ENCODE measurements around the gene STK11IP.

Gene STK11IP

GRCh38 chr2:219643788-219644398 lies 46.2 kb downstream of the STK11IP start:
- no CpG with 5 or more reads among the region's 14 CpGs for WGBS (ENCODE audit: extremely low coverage, insufficient coverage, insufficient read length)

DNA sequence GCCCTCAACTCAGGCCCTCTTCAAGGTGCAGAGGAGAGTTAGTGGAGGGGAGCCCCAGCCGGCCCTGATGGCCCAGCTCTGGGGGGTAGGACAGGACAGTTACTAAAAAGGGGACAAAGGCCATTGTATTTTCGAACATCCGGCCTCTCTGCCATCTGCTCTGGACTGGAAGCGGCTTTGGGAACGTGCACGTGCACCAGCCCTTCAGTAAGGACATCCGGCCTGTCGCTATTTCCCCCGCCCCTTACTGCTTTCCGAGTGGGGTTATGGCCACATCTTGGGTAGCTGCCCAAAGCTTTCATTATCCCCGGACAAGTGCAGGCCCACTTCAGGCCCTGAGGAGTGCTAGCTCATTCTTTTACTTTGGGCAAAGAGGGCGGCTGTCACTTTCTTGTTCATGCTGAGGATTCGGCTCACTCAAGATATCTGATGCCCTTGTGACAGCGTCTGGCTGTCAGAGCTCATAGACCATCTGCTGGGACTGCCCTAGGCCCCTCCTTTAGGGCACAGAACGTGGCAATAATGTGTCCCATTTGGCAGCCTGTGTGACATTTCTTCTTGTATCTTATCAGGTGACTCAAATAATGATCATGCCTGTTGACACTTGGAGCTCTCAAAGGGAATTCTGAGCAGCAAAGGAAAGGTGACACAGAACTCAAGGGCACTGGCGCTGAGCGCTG lies 47.3 kb downstream of the STK11IP start:
- Histone ChIP-seq H3K4ac (ENCODE audit: low read depth, low read length) (no peak overlapping the region), H3K27me3 (ENCODE audit: insufficient read depth, low read length) (no peaks in the 10 kb centered on the region), H4K12ac (ENCODE audit: low read depth, low read length) (no peak overlapping the region), H3K9me3 (ENCODE audit: insufficient read depth, low read depth, low read length) (peaks cover 2% of the 10 kb centered on the region), H3K14ac (ENCODE audit: low read length) (no peak overlapping the region), H3K4me2 (ENCODE audit: low read length) (no peak overlapping the region), H3K18ac (ENCODE audit: low read length) (no peak overlapping the region), H2AK5ac (ENCODE audit: low read length) (peak overlapping the region; percentile 20), H3K79me2 (ENCODE audit: control insufficient read depth, insufficient read depth, low read length, poor library complexity) (no peaks in the 10 kb centered on the region), H4K91ac (ENCODE audit: low read depth, low read length) (peak overlapping the region; percentile 4), H3K36me3 (ENCODE audit: control insufficient read depth in 1 of 2, insufficient read depth in 2 of 2, low read length in 2 of 2) (peaks cover 9 to 11% of the 10 kb centered on the region in 2 experiments), H3K9ac (ENCODE audit: low read length) (no peak overlapping the region), H3K23ac (ENCODE audit: low read length) (no peak overlapping the region), H2BK12ac (ENCODE audit: low read length) (peak overlapping the region; percentile 25), H3K4me1 (ENCODE audit: control insufficient read depth in 1 of 2, insufficient read depth in 2 of 2, low read length in 2 of 2) (peaks cover 15 to 21% of the 10 kb centered on the region in 2 experiments), H4K8ac (ENCODE audit: low read depth, low read length) (no peak overlapping the region), H2BK120ac (ENCODE audit: insufficient read depth, low read length, poor library complexity) (no peak overlapping the region), H2BK5ac (ENCODE audit: low read depth, low read length, poor library complexity) (no peak overlapping the region), H3K27ac (ENCODE audit: low read depth, low read length) (no peak overlapping the region), H2AFZ (ENCODE audit: insufficient read depth, low read length, poor library complexity) (no peak overlapping the region), H3K4me3 (ENCODE audit: low read depth, low read length) (no peak overlapping the region), H3K79me1 (ENCODE audit: low read length) (peaks cover 17% of the 10 kb centered on the region)
- WGBS (ENCODE audit: extremely low coverage, insufficient coverage, insufficient read length), result no CpG with 5 or more reads among the region's 17 CpGs
- no peak for DNase-seq

More at GRCh38 chr2:219643788-219644398, 46.2 kb downstream of the STK11IP start:
- Histone ChIP-seq H3K4ac (ENCODE audit: low read depth, low read length) (no peak overlapping the region), H4K91ac (ENCODE audit: low read depth, low read length) (peak overlapping the region; percentile 66), H3K79me2 (ENCODE audit: control insufficient read depth, insufficient read depth, low read length, poor library complexity) (no peaks in the 10 kb centered on the region), H2BK120ac (ENCODE audit: insufficient read depth, low read length, poor library complexity) (peak overlapping the region; percentile 1), H3K14ac (ENCODE audit: low read length) (peak overlapping the region; percentile 8), H3K9me3 (ENCODE audit: insufficient read depth, low read depth, low read length) (peaks cover 4% of the 10 kb centered on the region), H4K12ac (ENCODE audit: low read depth, low read length) (no peak overlapping the region), H4K8ac (ENCODE audit: low read depth, low read length) (no peak overlapping the region), H3K4me2 (ENCODE audit: low read length) (no peak overlapping the region), H2AK5ac (ENCODE audit: low read length) (no peak overlapping the region), H2BK12ac (ENCODE audit: low read length) (peak overlapping the region; percentile 8), H3K4me1 (ENCODE audit: control insufficient read depth in 1 of 2, insufficient read depth in 2 of 2, low read length in 2 of 2) (peaks cover 15 to 21% of the 10 kb centered on the region in 2 experiments), H3K23ac (ENCODE audit: low read length) (no peak overlapping the region), H3K18ac (ENCODE audit: low read length) (peak overlapping the region; percentile 43), H3K9ac (ENCODE audit: low read length) (no peak overlapping the region), H3K4me3 (ENCODE audit: low read depth, low read length) (no peak overlapping the region), H3K79me1 (ENCODE audit: low read length) (peaks cover 17% of the 10 kb centered on the region), H3K27ac (ENCODE audit: low read depth, low read length) (no peak overlapping the region), H2AFZ (ENCODE audit: insufficient read depth, low read length, poor library complexity) (no peak overlapping the region), H3K36me3 (ENCODE audit: control insufficient read depth in 1 of 2, insufficient read depth in 2 of 2, low read length in 2 of 2) (peaks cover 9 to 12% of the 10 kb centered on the region in 2 experiments), H3K27me3 (ENCODE audit: insufficient read depth, low read length) (no peaks in the 10 kb centered on the region), H2BK5ac (ENCODE audit: low read depth, low read length, poor library complexity) (no peak overlapping the region)
- no peak for DNase-seq

GRCh38 chr2:219645631-219646527 lies 48.2 kb downstream of the STK11IP start:
- H3K14ac ChIP-seq (ENCODE audit: low read length), result no peak overlapping the region
- H3K9ac ChIP-seq (ENCODE audit: low read length), result peak overlapping the region; percentile 9
- peaks cover 5% of the 10 kb centered on the region in 2 experiments for H3K36me3 ChIP-seq (ENCODE audit: control insufficient read depth in 1 of 2, insufficient read depth in 2 of 2, low read length in 2 of 2)
- H3K4ac ChIP-seq (ENCODE audit: low read depth, low read length), result no peak overlapping the region
- H2AK5ac ChIP-seq (ENCODE audit: low read length), result no peak overlapping the region
- peak overlapping the region; percentile 76 for H3K23ac ChIP-seq (ENCODE audit: low read length)
- no peak overlapping the region for H4K91ac ChIP-seq (ENCODE audit: low read depth, low read length)
- WGBS (ENCODE audit: extremely low coverage, insufficient coverage, insufficient read length), result no CpG with 5 or more reads among the region's 12 CpGs
- H3K27me3 ChIP-seq (ENCODE audit: insufficient read depth, low read length), result no peaks in the 10 kb centered on the region
- DNase-seq, result peak in 1 of 2 donors; percentile 52
- no peak overlapping the region for H2AFZ ChIP-seq (ENCODE audit: insufficient read depth, low read length, poor library complexity)
- no peak overlapping the region for H4K8ac ChIP-seq (ENCODE audit: low read depth, low read length)
- H2BK120ac ChIP-seq (ENCODE audit: insufficient read depth, low read length, poor library complexity), result no peak overlapping the region
- H3K27ac ChIP-seq (ENCODE audit: low read depth, low read length), result no peak overlapping the region
- H3K79me1 ChIP-seq (ENCODE audit: low read length), result peaks cover 17% of the 10 kb centered on the region
- no peak overlapping the region for H3K18ac ChIP-seq (ENCODE audit: low read length)
- no peaks in the 10 kb centered on the region for H3K79me2 ChIP-seq (ENCODE audit: control insufficient read depth, insufficient read depth, low read length, poor library complexity)
- peaks cover 2% of the 10 kb centered on the region for H3K9me3 ChIP-seq (ENCODE audit: insufficient read depth, low read depth, low read length)
- H3K4me3 ChIP-seq (ENCODE audit: low read depth, low read length), result no peak overlapping the region
- H2BK12ac ChIP-seq (ENCODE audit: low read length), result no peak overlapping the region
- H4K12ac ChIP-seq (ENCODE audit: low read depth, low read length), result no peak overlapping the region
- no peak overlapping the region for H2BK5ac ChIP-seq (ENCODE audit: low read depth, low read length, poor library complexity)
- H3K4me1 ChIP-seq (ENCODE audit: control insufficient read depth in 1 of 2, insufficient read depth in 2 of 2, low read length in 2 of 2), result peaks cover 15 to 21% of the 10 kb centered on the region in 2 experiments
- peak overlapping the region; percentile 10 for H3K4me2 ChIP-seq (ENCODE audit: low read length)

GRCh38 chr2:219648176-219648575 lies 50.5 kb downstream of the STK11IP start:
- Histone ChIP-seq H4K91ac (ENCODE audit: low read depth, low read length) (no peak overlapping the region), H2BK120ac (ENCODE audit: insufficient read depth, low read length, poor library complexity) (no peak overlapping the region), H3K27me3 (ENCODE audit: insufficient read depth, low read length) (no peaks in the 10 kb centered on the region), H3K79me2 (ENCODE audit: control insufficient read depth, insufficient read depth, low read length, poor library complexity) (no peaks in the 10 kb centered on the region), H2BK5ac (ENCODE audit: low read depth, low read length, poor library complexity) (no peak overlapping the region), H3K4me3 (ENCODE audit: low read depth, low read length) (no peak overlapping the region), H3K9ac (ENCODE audit: low read length) (no peak overlapping the region), H3K4ac (ENCODE audit: low read depth, low read length) (no peak overlapping the region), H3K18ac (ENCODE audit: low read length) (no peak overlapping the region), H3K9me3 (ENCODE audit: insufficient read depth, low read depth, low read length) (peaks cover 2% of the 10 kb centered on the region), H3K23ac (ENCODE audit: low read length) (no peak overlapping the region), H3K79me1 (ENCODE audit: low read length) (peaks cover 10% of the 10 kb centered on the region), H3K4me1 (ENCODE audit: control insufficient read depth in 1 of 2, insufficient read depth in 2 of 2, low read length in 2 of 2) (peaks cover 9 to 15% of the 10 kb centered on the region in 2 experiments), H2AFZ (ENCODE audit: insufficient read depth, low read length, poor library complexity) (no peak overlapping the region), H3K36me3 (ENCODE audit: control insufficient read depth in 1 of 2, insufficient read depth in 2 of 2, low read length in 2 of 2) (no peaks in the 10 kb centered on the region), H2BK12ac (ENCODE audit: low read length) (no peak overlapping the region), H3K4me2 (ENCODE audit: low read length) (no peak overlapping the region), H3K27ac (ENCODE audit: low read depth, low read length) (no peak overlapping the region), H4K12ac (ENCODE audit: low read depth, low read length) (no peak overlapping the region), H3K14ac (ENCODE audit: low read length) (no peak overlapping the region), H4K8ac (ENCODE audit: low read depth, low read length) (no peak overlapping the region), H2AK5ac (ENCODE audit: low read length) (no peak overlapping the region)
- WGBS (ENCODE audit: extremely low coverage, insufficient coverage, insufficient read length), result no CpG with 5 or more reads among the region's 2 CpGs
- no peak for DNase-seq

Data from trophoblast cell (in vitro differentiated cells and primary cell).